ENCODE results near the gene TMPRSS7. TPM values are rescaled to one million over a fixed set of nuclear protein-coding genes. Genes with fewer than 3 reads are reported as not detected.

The TMPRSS7 gene
- polyA plus RNA-seq, 1 of the 3 experiments (the other 2 are of a cell fraction) = 0.02 TPM

GRCh38 chr3:112115161-112115739, 80.7 kb downstream of the TMPRSS7 start:
- no peaks in the 10 kb centered on the region for H3K27me3 ChIP-seq (ENCODE audit: insufficient read depth)
- POLR2A ChIA-PET = no interaction called here
- H4K20me1 ChIP-seq (ENCODE audit: insufficient read depth) = no peaks in the 10 kb centered on the region
- H3K36me3 ChIP-seq (replicated peaks in 1 of 2; ENCODE audit: control insufficient read depth in 1 of 2, insufficient read depth in 2 of 2, low read length in 1 of 2) = peaks cover 0 to 18% of the 10 kb centered on the region in 2 experiments
- no peaks in the 10 kb centered on the region for H3K9me2 ChIP-seq
- CTCF ChIA-PET = no interaction called here
- H3K4me1 ChIP-seq (ENCODE audit: control insufficient read depth in 1 of 2, insufficient read depth in 2 of 2, low read depth in 1 of 2, low read length in 1 of 2) = no peaks in the 10 kb centered on the region; a peak in 1 of 4 replicates
- no peaks in the 10 kb centered on the region for H3K79me2 ChIP-seq (ENCODE audit: insufficient read depth)
- H3F3A ChIP-seq (replicated peaks; ENCODE audit: insufficient read depth) = no peaks in the 10 kb centered on the region
- WGBS (ENCODE audit: low lambda C conversion rate) = over 99% methylated on average over 6 of the region's 6 CpGs
- H3K27ac ChIP-seq (ENCODE audit: low read depth in 2 of 2, low read length in 1 of 2) = no peak overlapping the region
- DNase-seq = no peak
- no peak overlapping the region for H3K9ac ChIP-seq
- H3K4me3 ChIP-seq (ENCODE audit: low read depth in 2 of 2, low read length in 1 of 2) = no peak overlapping the region
- H3K4me2 ChIP-seq = no peak overlapping the region
- TF ChIP-seq NFIC (IDR thresholded peaks at IDR 0.05; ENCODE audit: borderline replicate concordance) (no peak), IRF3 (IDR thresholded peaks at IDR 0.05; ENCODE audit: low read depth, low read length) (no peak)
- no peaks in the 10 kb centered on the region for H3K9me3 ChIP-seq
- no peak overlapping the region for H2AFZ ChIP-seq (ENCODE audit: low read depth)

- Histone ChIP-seq H3K9me3 (no peaks in the 10 kb centered on the region), H3K4me2 (no peak overlapping the region), H3K9me2 (no peaks in the 10 kb centered on the region), H3K9ac (no peak overlapping the region), H3K4me1 (ENCODE audit: control insufficient read depth in 1 of 2, insufficient read depth in 2 of 2, low read depth in 1 of 2, low read length in 1 of 2) (no peaks in the 10 kb centered on the region; a peak in 1 of 4 replicates), H3K27me3 (ENCODE audit: insufficient read depth) (no peaks in the 10 kb centered on the region), H3K4me3 (ENCODE audit: low read depth in 2 of 2, low read length in 1 of 2) (no peak overlapping the region), H3K79me2 (ENCODE audit: insufficient read depth) (no peaks in the 10 kb centered on the region), H3K27ac (ENCODE audit: low read depth in 2 of 2, low read length in 1 of 2) (no peak overlapping the region), H2AFZ (ENCODE audit: low read depth) (no peak overlapping the region), H4K20me1 (ENCODE audit: insufficient read depth) (no peaks in the 10 kb centered on the region), H3K36me3 (replicated peaks in 1 of 2; ENCODE audit: control insufficient read depth in 1 of 2, insufficient read depth in 2 of 2, low read length in 1 of 2) (peaks cover 0 to 18% of the 10 kb centered on the region in 2 experiments), H3F3A (replicated peaks; ENCODE audit: insufficient read depth) (no peaks in the 10 kb centered on the region)
- ChIA-PET POLR2A (no interaction called here), CTCF (no interaction called here)
- 95% methylated on average over 6 of the region's 6 CpGs for WGBS (ENCODE audit: low lambda C conversion rate)
- DNase-seq = no peak
- no peak for TF ChIP-seq POLR2AphosphoS5 (IDR thresholded peaks at IDR 0.05; ENCODE audit: low read depth, low read length)
- no peak for TF ChIP-seq USF1 (IDR thresholded peaks at IDR 0.05; ENCODE audit: borderline replicate concordance, low read depth)
- TF ChIP-seq MXI1 (IDR thresholded peaks at IDR 0.05; ENCODE audit: low read depth, low read length) = no peak
- no peak for TF ChIP-seq TEAD4 (IDR thresholded peaks at IDR 0.05; ENCODE audit: borderline replicate concordance, insufficient read depth)
- no peak for TF ChIP-seq FOXJ3 (CRISPR knock-in tag; IDR thresholded peaks at IDR 0.05)
- no peak for TF ChIP-seq PBX3 (IDR thresholded peaks at IDR 0.05)
- no peak for TF ChIP-seq RAD21 (IDR thresholded peaks at IDR 0.05; ENCODE audit: low read length)
- no peak for TF ChIP-seq MAX (IDR thresholded peaks at IDR 0.05; ENCODE audit: low read depth)
- no peak for TF ChIP-seq USF2 (IDR thresholded peaks at IDR 0.05; ENCODE audit: borderline replicate concordance, low read depth, low read length)
- no peak for TF ChIP-seq FOXM1 (IDR thresholded peaks at IDR 0.05; ENCODE audit: low read depth)
- TF ChIP-seq CHD2 (IDR thresholded peaks at IDR 0.05; ENCODE audit: low read length, partially characterized antibody) = no peak
- TF ChIP-seq JUND (IDR thresholded peaks at IDR 0.05) = no peak
- TF ChIP-seq IRF3 (IDR thresholded peaks at IDR 0.05; ENCODE audit: low read depth, low read length) = no peak
- no peak for TF ChIP-seq RFX5 (IDR thresholded peaks at IDR 0.05; ENCODE audit: low read length)
- TF ChIP-seq SMC3 (IDR thresholded peaks at IDR 0.05; ENCODE audit: low read depth, low read length) = no peak
- no peak for TF ChIP-seq RXRA (IDR thresholded peaks at IDR 0.05; ENCODE audit: borderline replicate concordance, low read depth)
- no peak for TF ChIP-seq CTCF (IDR thresholded peaks at IDR 0.05)
Observed at GRCh38 chr3:112115806-112116383, 81.4 kb downstream of the TMPRSS7 start.

Data from SK-N-SH (cell line).